GM12892 (cell line): ENCODE measurements around the gene ARHGEF26.

Experiments
- DNase-seq: peaks from one replicate; pipeline ENCODE4 v3.0.0; 2011; ENCODE audit not compliant: insufficient read length
- FAIRE-seq: peaks from 2 replicates; lab custom pipeline; 2011; peaks lifted over from hg19 to GRCh38; lab: Jason Lieb, UNC
- POLR2A ChIP-seq: IDR thresholded peaks from 2 replicates; pipeline ENCODE4 v1.6.1; 2011; ENCODE audit warnings: low read depth, low read length, control low read depth
- POLR2AphosphoS5 ChIP-seq: IDR thresholded peaks from 2 replicates; pipeline ENCODE4 v1.6.1; 2011; ENCODE audit warnings: low read depth, low read length, control low read depth
- TAF1 ChIP-seq: IDR thresholded peaks from 2 replicates; pipeline ENCODE4 v1.6.1; 2011; ENCODE audit warnings: low read depth, mild to moderate bottlenecking, control low read depth, low read length, borderline replicate concordance

The ARHGEF26 gene

GRCh38 chr3:154247806-154248415, 126.7 kb downstream of the ARHGEF26 start:
- TF ChIP-seq POLR2AphosphoS5 (no peak), POLR2A (no peak), TAF1 (no peak)
- no peak for FAIRE-seq
- DNase-seq: no peak

DNA sequence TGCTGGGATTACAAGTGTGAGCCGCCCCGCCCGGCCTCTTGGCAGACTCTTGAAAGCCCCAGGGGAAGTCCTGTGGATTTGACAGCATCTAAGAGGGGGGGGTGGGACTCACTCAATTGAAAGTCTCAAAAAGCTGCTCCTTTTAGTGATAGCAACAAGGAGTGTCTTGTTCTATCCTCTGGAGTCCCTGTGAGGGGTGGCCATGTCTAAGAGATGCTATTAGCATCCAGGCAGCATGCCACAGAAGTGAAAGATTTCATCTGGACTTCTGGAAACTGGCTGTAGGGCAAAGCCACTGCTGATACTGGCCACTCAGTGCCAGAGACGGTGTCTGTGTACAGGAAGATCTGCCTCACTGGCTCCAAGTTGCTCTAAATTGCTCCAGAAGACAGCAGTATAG, 129.1 kb downstream of the ARHGEF26 start:
- TF ChIP-seq POLR2A: no peak
- TF ChIP-seq TAF1: no peak
- TF ChIP-seq POLR2AphosphoS5: no peak
- DNase-seq (no peak), FAIRE-seq (no peak)

GRCh38 chr3:154251610-154252009, 130.4 kb downstream of the ARHGEF26 start:
- no peak for FAIRE-seq
- DNase-seq: no peak
- no peak for TF ChIP-seq TAF1
- no peak for TF ChIP-seq POLR2AphosphoS5
- no peak for TF ChIP-seq POLR2A

- no peak for TF ChIP-seq POLR2AphosphoS5
- no peak for TF ChIP-seq TAF1
- no peak for TF ChIP-seq POLR2A
- peak; percentile 26 for DNase-seq
- peak; percentile 75 for FAIRE-seq
Observed at GRCh38 chr3:154252759-154253638, 131.8 kb downstream of the ARHGEF26 start.

- TF ChIP-seq POLR2AphosphoS5: no peak
- TF ChIP-seq TAF1: no peak
- no peak for TF ChIP-seq POLR2A
- no peak for FAIRE-seq
- DNase-seq: no peak
Observed at GRCh38 chr3:154254527-154254926, 133.3 kb downstream of the ARHGEF26 start.

- FAIRE-seq: no peak
- TF ChIP-seq POLR2AphosphoS5 (no peak), POLR2A (no peak), TAF1 (no peak)
- no peak for DNase-seq
Observed at GRCh38 chr3:154273381-154273780, 152.2 kb downstream of the ARHGEF26 start.

- TF ChIP-seq POLR2AphosphoS5: no peak
- DNase-seq (no peak), FAIRE-seq (no peak)
Observed at GRCh38 chr3:154274348-154274747, 153.2 kb downstream of the ARHGEF26 start.

GRCh38 chr3:154275292-154275691, 154.1 kb downstream of the ARHGEF26 start:
- no peak for FAIRE-seq
- TF ChIP-seq POLR2A (no peak), TAF1 (no peak), POLR2AphosphoS5 (no peak)

DNA sequence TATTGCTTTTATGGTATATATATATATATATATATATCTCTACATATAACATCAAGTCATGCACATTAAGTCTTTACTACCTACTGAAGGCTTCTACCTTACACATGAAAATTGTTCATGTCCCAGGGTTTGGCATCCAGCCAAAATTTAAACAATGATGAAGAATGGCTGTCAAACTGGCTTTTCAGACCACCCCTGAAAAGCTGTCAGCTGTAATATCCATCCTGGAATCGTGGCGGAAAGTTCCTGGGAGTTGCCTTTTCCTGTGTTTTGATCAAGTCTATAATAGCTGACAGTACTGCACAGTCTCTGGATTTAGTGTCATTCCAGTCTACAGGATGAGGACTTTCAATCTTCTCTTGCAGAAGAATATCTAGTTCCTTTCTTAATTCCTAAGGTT, 154.8 kb downstream of the ARHGEF26 start:
- TF ChIP-seq POLR2AphosphoS5: no peak
- TF ChIP-seq TAF1: no peak
- no peak for TF ChIP-seq POLR2A
- no peak for DNase-seq
- FAIRE-seq: no peak

More at GRCh38 chr3:154275292-154275691, 154.1 kb downstream of the ARHGEF26 start:
- no peak for DNase-seq

GRCh38 chr3:154280161-154280560, 159.0 kb downstream of the ARHGEF26 start:
- FAIRE-seq: no peak
- TF ChIP-seq TAF1 (no peak), POLR2A (no peak), POLR2AphosphoS5 (no peak)
- DNase-seq: no peak

GRCh38 chr3:154285221-154285620, 164.0 kb downstream of the ARHGEF26 start:
- DNase-seq (no peak), FAIRE-seq (no peak)
- TF ChIP-seq POLR2AphosphoS5 (no peak), POLR2A (no peak), TAF1 (no peak)

- no peak for FAIRE-seq
- DNase-seq: no peak
- no peak for TF ChIP-seq POLR2A
- TF ChIP-seq TAF1: no peak
- TF ChIP-seq POLR2AphosphoS5: no peak
Observed at GRCh38 chr3:154290187-154290586, 169.0 kb downstream of the ARHGEF26 start.
